Astrocyte (in vitro differentiated cells and primary cell): ENCODE measurements around the gene LRRC30. TPM values are rescaled to one million over a fixed set of nuclear protein-coding genes. Genes with fewer than 3 reads are reported as not detected.
A peak's percentile ranks its signal among the peaks of the same experiment; 100 is the strongest.

Experiments
- DNase-seq: peaks from one replicate; pipeline ENCODE4 v3.0.0-alpha.2; 2010; ENCODE audit warnings: low read depth
- FAIRE-seq: peaks from 2 replicates; lab custom pipeline; 2011; peaks lifted over from hg19 to GRCh38; lab: Jason Lieb, UNC
- H2AFZ ChIP-seq: 2 replicates; pipeline ENCODE4 v1.6.0; 2012; ENCODE audit warnings: low read depth, low read length, inconsistent platforms
- H3K27ac ChIP-seq: 2 replicates; pipeline ENCODE4 v1.5.1; 2011; ENCODE audit warnings: low read depth, low read length, inconsistent platforms
- H3K27me3 ChIP-seq: 2 replicates; pipeline ENCODE4 v1.6.0; 2011; ENCODE audit warnings: low read length, inconsistent platforms; ENCODE audit not compliant: insufficient read depth
- H3K36me3 ChIP-seq: 2 replicates; pipeline ENCODE4 v1.5.1; 2011; ENCODE audit warnings: low read length, inconsistent platforms; ENCODE audit not compliant: insufficient read depth
- H3K4me1 ChIP-seq: 2 replicates; pipeline ENCODE4 v1.5.1; 2011; ENCODE audit warnings: low read length, inconsistent platforms; ENCODE audit not compliant: insufficient read depth
- H3K4me2 ChIP-seq: 2 replicates; pipeline ENCODE4 v1.6.0; 2012; ENCODE audit warnings: low read length, inconsistent platforms
- H3K4me3 ChIP-seq: 2 replicates; pipeline ENCODE4 v1.5.1; 2011; ENCODE audit warnings: low read depth, mild to moderate bottlenecking, low read length, inconsistent platforms; ENCODE audit not compliant: insufficient read depth
- H3K79me2 ChIP-seq: 2 replicates; pipeline ENCODE4 v1.6.0; 2012; ENCODE audit warnings: mild to moderate bottlenecking, low read length, inconsistent platforms; ENCODE audit not compliant: insufficient read depth
- H3K9ac ChIP-seq: 2 replicates; pipeline ENCODE4 v1.6.0; 2012; ENCODE audit warnings: mild to moderate bottlenecking, low read length, inconsistent platforms
- H3K9me3 ChIP-seq: 2 replicates; pipeline ENCODE4 v1.5.1; 2012; ENCODE audit warnings: low read depth, mild to moderate bottlenecking, low read length, inconsistent platforms; ENCODE audit not compliant: insufficient read depth
- H4K20me1 ChIP-seq: 2 replicates; pipeline ENCODE4 v1.6.0; 2012; ENCODE audit warnings: low read length, inconsistent platforms; ENCODE audit not compliant: insufficient read depth
- H3K27ac Mint-ChIP-seq: one replicate; pipeline ENCODE4 v1.8.0; 2021; ENCODE audit warnings: mild to moderate bottlenecking, mixed read lengths; ENCODE audit not compliant: unreplicated experiment
- H3K27me3 Mint-ChIP-seq: one replicate; pipeline ENCODE4 v1.8.0; 2021; ENCODE audit warnings: low read depth, mixed read lengths; ENCODE audit not compliant: unreplicated experiment
- H3K36me3 Mint-ChIP-seq: one replicate; pipeline ENCODE4 v1.8.0; 2021; ENCODE audit warnings: low read depth, mixed read lengths; ENCODE audit not compliant: unreplicated experiment
- H3K4me1 Mint-ChIP-seq: one replicate; pipeline ENCODE4 v1.8.0; 2021; ENCODE audit warnings: low read depth, mixed read lengths; ENCODE audit not compliant: unreplicated experiment
- H3K4me3 Mint-ChIP-seq: one replicate; pipeline ENCODE4 v1.8.0; 2021; ENCODE audit warnings: mild to moderate bottlenecking, moderate library complexity, mixed read lengths; ENCODE audit not compliant: unreplicated experiment
- H3K9me3 Mint-ChIP-seq: one replicate; pipeline ENCODE4 v1.8.0; 2021; ENCODE audit warnings: mild to moderate bottlenecking, mixed read lengths; ENCODE audit not compliant: unreplicated experiment
- EZH2 ChIP-seq: IDR thresholded peaks from 2 replicates; pipeline ENCODE4 v1.6.1; 2012; ENCODE audit warnings: mild to moderate bottlenecking, low read length, inconsistent platforms; ENCODE audit not compliant: insufficient read depth
- total RNA-seq: library from RNA; stranded (reverse); gene quantifications from 2 replicates; pipeline ENCODE4 v1.2.1, GENCODE V29; 2021
- TF ChIP-seq, protein P1 (sequence below): IDR thresholded peaks from 2 replicates; pipeline ENCODE4 v1.5.1; 2011; ENCODE audit warnings: low read depth, mild to moderate bottlenecking, inconsistent platforms, low read length, moderate library complexity; ENCODE audit not compliant: insufficient read depth

The LRRC30 gene
- total RNA-seq, 1 donor from 2014 or later = not detected

DNA sequence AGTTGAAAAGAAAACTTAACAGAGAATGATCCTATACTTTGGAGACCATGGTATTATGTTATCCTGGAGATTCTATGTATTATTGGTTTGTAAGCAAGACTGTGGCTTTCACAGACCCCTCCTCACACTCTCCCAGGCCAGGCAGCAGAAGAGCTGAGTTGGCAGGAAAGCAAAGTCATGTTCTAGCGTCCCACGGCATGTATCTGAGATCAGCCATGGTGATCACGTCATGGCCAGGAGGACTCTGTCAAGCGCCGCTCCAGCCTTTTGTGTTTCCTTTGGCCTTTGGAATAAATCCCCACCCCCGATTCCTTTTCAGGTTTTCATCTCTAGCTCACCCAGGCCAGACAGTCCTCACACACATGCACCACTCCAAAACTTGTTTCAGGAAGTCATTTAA is 39.1 kb downstream of the LRRC30 start:
- Histone ChIP-seq H3K4me3 (no peak overlapping the region), H3K27ac (no peak overlapping the region), H3K27me3 (no peaks in the 10 kb centered on the region), H3K79me2 (no peaks in the 10 kb centered on the region), H3K4me1 (peaks cover 16% of the 10 kb centered on the region), H3K9ac (no peak overlapping the region), H3K9me3 (no peaks in the 10 kb centered on the region), H3K4me2 (no peak overlapping the region), H3K36me3 (no peaks in the 10 kb centered on the region), H2AFZ (no peak overlapping the region), H4K20me1 (no peaks in the 10 kb centered on the region)
- no peak for DNase-seq
- H3K9me3 Mint-ChIP-seq = peaks cover 2% of the 10 kb centered on the region
- H3K27ac Mint-ChIP-seq = no peak overlapping the region
- TF ChIP-seq, protein P1, sequence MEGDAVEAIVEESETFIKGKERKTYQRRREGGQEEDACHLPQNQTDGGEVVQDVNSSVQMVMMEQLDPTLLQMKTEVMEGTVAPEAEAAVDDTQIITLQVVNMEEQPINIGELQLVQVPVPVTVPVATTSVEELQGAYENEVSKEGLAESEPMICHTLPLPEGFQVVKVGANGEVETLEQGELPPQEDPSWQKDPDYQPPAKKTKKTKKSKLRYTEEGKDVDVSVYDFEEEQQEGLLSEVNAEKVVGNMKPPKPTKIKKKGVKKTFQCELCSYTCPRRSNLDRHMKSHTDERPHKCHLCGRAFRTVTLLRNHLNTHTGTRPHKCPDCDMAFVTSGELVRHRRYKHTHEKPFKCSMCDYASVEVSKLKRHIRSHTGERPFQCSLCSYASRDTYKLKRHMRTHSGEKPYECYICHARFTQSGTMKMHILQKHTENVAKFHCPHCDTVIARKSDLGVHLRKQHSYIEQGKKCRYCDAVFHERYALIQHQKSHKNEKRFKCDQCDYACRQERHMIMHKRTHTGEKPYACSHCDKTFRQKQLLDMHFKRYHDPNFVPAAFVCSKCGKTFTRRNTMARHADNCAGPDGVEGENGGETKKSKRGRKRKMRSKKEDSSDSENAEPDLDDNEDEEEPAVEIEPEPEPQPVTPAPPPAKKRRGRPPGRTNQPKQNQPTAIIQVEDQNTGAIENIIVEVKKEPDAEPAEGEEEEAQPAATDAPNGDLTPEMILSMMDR = no peak
- no peak for TF ChIP-seq EZH2
- no peak overlapping the region for H3K4me3 Mint-ChIP-seq
- H3K27me3 Mint-ChIP-seq = no peaks in the 10 kb centered on the region
- H3K4me1 Mint-ChIP-seq = peaks cover 6% of the 10 kb centered on the region
- no peak for FAIRE-seq
- H3K36me3 Mint-ChIP-seq = no peaks in the 10 kb centered on the region

DNA sequence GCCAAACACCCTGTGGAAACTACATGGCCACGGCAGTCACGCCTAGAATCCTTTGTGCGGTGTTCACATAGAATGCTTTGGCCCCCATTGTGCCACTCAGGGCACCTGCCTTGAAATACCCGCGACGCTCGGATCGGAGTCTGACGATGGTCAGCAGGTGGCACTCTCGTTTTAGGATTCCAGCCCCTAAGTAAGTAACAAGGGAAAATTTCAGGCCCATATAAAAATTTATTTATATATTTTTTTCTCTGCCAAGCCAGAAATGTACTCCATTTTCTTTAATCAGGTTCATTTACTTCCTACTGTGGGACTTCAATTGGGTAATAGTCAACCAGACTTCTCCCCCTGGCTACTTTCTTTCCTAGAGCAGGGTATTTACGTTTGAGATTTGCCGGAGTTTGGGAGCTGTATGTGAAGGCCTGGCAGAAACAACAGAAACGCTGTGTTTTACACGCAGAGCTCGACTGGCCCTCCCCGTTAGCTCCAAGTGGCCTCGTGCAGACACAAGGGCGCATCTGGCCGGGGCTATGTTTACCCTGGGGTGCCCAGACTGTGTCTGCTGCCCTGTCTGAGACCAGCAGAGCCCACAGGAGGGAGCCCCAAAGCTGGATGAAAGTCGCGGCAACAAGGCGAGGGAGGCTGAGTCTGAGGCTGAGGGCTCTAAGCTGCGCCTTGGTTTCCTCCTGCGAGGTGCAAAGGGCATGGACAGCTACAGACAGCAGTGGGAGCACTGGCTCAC is 41.6 kb downstream of the LRRC30 start:
- H3K4me1 ChIP-seq = peaks cover 16% of the 10 kb centered on the region
- no peak overlapping the region for H3K4me3 ChIP-seq
- no peaks in the 10 kb centered on the region for H4K20me1 ChIP-seq
- peak overlapping the region; percentile 24 for H3K9ac ChIP-seq
- no peaks in the 10 kb centered on the region for H3K79me2 ChIP-seq
- no peaks in the 10 kb centered on the region for H3K9me3 ChIP-seq
- Mint-ChIP-seq H3K4me1 (peaks cover 6% of the 10 kb centered on the region), H3K27ac (no peak overlapping the region), H3K36me3 (no peaks in the 10 kb centered on the region), H3K27me3 (no peaks in the 10 kb centered on the region), H3K4me3 (no peak overlapping the region), H3K9me3 (peaks cover 2% of the 10 kb centered on the region)
- TF ChIP-seq, protein P1 = peak; percentile 51
- TF ChIP-seq EZH2 = no peak
- H3K27ac ChIP-seq = no peak overlapping the region
- no peaks in the 10 kb centered on the region for H3K36me3 ChIP-seq
- FAIRE-seq = no peak
- H2AFZ ChIP-seq = peak overlapping the region; percentile 93
- no peaks in the 10 kb centered on the region for H3K27me3 ChIP-seq
- peak; percentile 56 for DNase-seq
- peak overlapping the region; percentile 57 for H3K4me2 ChIP-seq
